ENCODE measurements around the gene VAV2. TPM values are rescaled to one million over a fixed set of nuclear protein-coding genes. Genes with fewer than 3 reads are reported as not detected.

The VAV2 gene
- total RNA-seq, 2 experiments from 2014 or later: 4.7 to 6.4 TPM

- Mint-ChIP-seq H3K4me1 (peaks cover 2% of the 10 kb centered on the region), H3K9me3 (no peaks in the 10 kb centered on the region), H3K27ac (no peak overlapping the region), H3K36me3 (peaks cover 11% of the 10 kb centered on the region), H3K27me3 (no peaks in the 10 kb centered on the region), H3K4me3 (no peak overlapping the region)
- DNase-seq (no peak), ATAC-seq (ENCODE audit: low read depth) (no peak)
- POLR2A ChIA-PET: no interaction called here
These were observed 39.7 kb upstream of the VAV2 start for GRCh38 chr9:134031783-134032182.

DNA sequence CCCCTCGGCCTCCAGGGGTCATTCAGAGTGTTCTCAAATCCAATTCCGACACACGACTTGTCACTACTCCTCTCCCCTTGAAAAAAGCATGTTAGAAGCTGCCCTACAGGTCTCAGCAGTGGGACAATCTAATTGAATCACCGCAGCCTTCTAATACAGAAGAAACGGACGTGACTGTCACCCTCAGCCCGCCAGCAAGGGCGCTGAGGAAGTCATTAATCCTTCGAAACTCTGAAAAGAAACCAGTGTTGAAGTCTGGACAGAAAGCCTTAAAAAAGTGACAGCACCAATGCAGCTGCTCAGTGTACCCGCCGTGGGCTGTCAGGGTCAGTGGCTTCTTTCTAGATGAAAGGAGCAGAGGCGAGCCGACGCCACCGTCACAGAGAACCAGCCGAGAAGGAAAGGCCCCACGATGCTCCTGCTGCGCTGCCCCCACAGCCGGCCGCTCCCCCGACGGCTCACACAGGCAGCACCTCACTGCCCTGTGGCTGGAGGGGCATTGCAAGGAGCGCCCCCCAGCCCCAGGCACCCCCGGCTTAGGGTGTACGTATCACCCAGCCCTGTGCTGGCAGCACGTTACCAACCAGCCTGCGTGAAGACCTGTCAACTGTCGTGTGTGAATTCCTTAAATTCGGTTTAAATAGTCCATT, 38.8 kb upstream of the VAV2 start:
- Mint-ChIP-seq H3K4me1 (peaks cover 2% of the 10 kb centered on the region), H3K27ac (no peak overlapping the region), H3K27me3 (no peaks in the 10 kb centered on the region), H3K4me3 (no peak overlapping the region), H3K9me3 (no peaks in the 10 kb centered on the region), H3K36me3 (peaks cover 6% of the 10 kb centered on the region)
- no peak for ATAC-seq (ENCODE audit: low read depth)
- DNase-seq: no peak
- POLR2A ChIA-PET: no interaction called here

DNA sequence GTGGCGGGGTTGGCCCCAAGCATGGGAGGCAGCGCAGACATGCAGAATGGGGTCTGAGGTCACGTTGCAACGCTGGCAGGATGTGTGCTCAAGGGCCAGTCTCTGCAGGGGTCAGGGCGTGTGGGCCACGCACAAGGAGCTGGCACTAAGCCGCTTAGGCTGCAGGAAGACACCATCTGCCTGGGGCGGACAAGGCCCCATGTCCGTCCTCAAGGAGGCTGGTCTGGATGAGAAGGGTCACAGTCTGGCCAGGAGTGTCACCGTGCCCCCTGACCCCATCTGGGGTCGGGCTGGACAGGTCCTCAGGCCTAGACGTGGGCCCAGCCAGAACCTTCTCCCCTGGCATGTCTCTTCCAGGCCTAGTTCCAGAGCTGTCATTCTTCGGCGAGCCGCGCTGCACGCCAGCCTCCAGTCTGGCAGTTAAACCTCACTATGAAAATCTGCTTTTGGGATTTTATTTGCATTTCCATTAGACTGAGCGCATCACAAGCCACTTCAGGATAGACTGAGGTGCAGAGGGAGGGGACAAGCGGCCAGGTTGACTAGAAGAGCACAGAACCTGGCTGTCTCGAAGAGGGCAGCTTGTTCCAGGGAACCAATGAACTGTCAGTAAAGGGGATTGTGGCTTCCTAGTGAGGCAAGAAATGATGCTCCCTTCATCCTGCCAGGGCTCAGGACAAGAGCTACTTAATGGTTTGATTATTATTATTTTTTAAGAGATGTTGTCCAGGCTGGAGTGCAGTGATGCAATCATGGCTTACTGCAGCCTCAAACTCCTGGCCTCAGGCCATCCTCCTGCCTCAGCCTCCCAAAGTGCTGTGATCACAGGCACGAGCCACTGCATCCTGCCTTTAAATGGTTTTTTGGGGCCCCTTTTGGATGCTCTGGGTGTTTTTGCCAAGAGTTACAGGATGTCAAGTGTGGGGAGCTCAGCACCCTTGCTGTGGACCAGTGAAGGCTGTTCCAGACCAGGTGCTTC, 37.4 kb upstream of the VAV2 start:
- POLR2A ChIA-PET: interaction anchor here (1.5 kb wide), 1 partner anchor 36 kb away, joined by 3 read pairs; no protein-coding TSS in a partner anchor
- Mint-ChIP-seq H3K4me3 (no peak overlapping the region), H3K27me3 (no peaks in the 10 kb centered on the region), H3K4me1 (peaks cover 2% of the 10 kb centered on the region), H3K9me3 (no peaks in the 10 kb centered on the region), H3K27ac (no peak overlapping the region), H3K36me3 (peaks cover 4% of the 10 kb centered on the region)
- DNase-seq: no peak
- ATAC-seq (ENCODE audit: low read depth): no peak

GRCh38 chr9:134028575-134029247, 36.6 kb upstream of the VAV2 start:
- POLR2A ChIA-PET: interaction anchor here (1.5 kb wide), 1 partner anchor 37 kb away, joined by 3 read pairs; no protein-coding TSS in a partner anchor
- H3K4me3 Mint-ChIP-seq: no peak overlapping the region
- H3K9me3 Mint-ChIP-seq: no peaks in the 10 kb centered on the region

GRCh38 chr9:134028076-134028475, 36.0 kb upstream of the VAV2 start:
- ATAC-seq (ENCODE audit: low read depth) (no peak), DNase-seq (no peak)
- no peak overlapping the region for H3K4me3 Mint-ChIP-seq
- H3K4me1 Mint-ChIP-seq: peaks cover 3% of the 10 kb centered on the region
- no peaks in the 10 kb centered on the region for H3K9me3 Mint-ChIP-seq
- peaks cover under 1% of the 10 kb centered on the region for H3K36me3 Mint-ChIP-seq
- POLR2A ChIA-PET: interaction anchor here (1.5 kb wide), 1 partner anchor 38 kb away, joined by 3 read pairs; no protein-coding TSS in a partner anchor
- no peak overlapping the region for H3K27ac Mint-ChIP-seq
- H3K27me3 Mint-ChIP-seq: peaks cover 3% of the 10 kb centered on the region

More at GRCh38 chr9:134028575-134029247, 36.6 kb upstream of the VAV2 start:
- Mint-ChIP-seq H3K27ac (no peak overlapping the region), H3K4me1 (peaks cover 5% of the 10 kb centered on the region), H3K36me3 (peaks cover 4% of the 10 kb centered on the region), H3K27me3 (peaks cover 3% of the 10 kb centered on the region)
- ATAC-seq (ENCODE audit: low read depth): no peak
- DNase-seq: no peak

- Mint-ChIP-seq H3K27ac (no peak overlapping the region), H3K4me3 (no peak overlapping the region)
- no peak for DNase-seq
These were observed 35.4 kb upstream of the VAV2 start for GRCh38 chr9:134027561-134027960.

GRCh38 chr9:134026981-134027380, 34.9 kb upstream of the VAV2 start:
- DNase-seq (no peak), ATAC-seq (ENCODE audit: low read depth) (no peak)
- peaks cover 3% of the 10 kb centered on the region for H3K4me1 Mint-ChIP-seq
- peaks cover 3% of the 10 kb centered on the region for H3K27me3 Mint-ChIP-seq
- no peak overlapping the region for H3K27ac Mint-ChIP-seq
- H3K9me3 Mint-ChIP-seq: no peaks in the 10 kb centered on the region
- POLR2A ChIA-PET: interaction anchor here (2.6 kb wide), 1 partner anchor 109 kb away, joined by 14 read pairs; the partner anchor contains the start of gene WDR5
- peak overlapping the region; percentile 0 for H3K4me3 Mint-ChIP-seq
- H3K36me3 Mint-ChIP-seq: no peaks in the 10 kb centered on the region

More at GRCh38 chr9:134027561-134027960, 35.4 kb upstream of the VAV2 start:
- Mint-ChIP-seq H3K36me3 (no peaks in the 10 kb centered on the region), H3K4me1 (peaks cover 3% of the 10 kb centered on the region), H3K27me3 (peaks cover 3% of the 10 kb centered on the region), H3K9me3 (no peaks in the 10 kb centered on the region)
- no peak for ATAC-seq (ENCODE audit: low read depth)
- POLR2A ChIA-PET: no interaction called here

- DNase-seq (no peak), ATAC-seq (ENCODE audit: low read depth) (no peak)
- H3K27ac Mint-ChIP-seq: no peak overlapping the region
- peaks cover 3% of the 10 kb centered on the region for H3K27me3 Mint-ChIP-seq
- H3K9me3 Mint-ChIP-seq: no peaks in the 10 kb centered on the region
- peaks cover 3% of the 10 kb centered on the region for H3K4me1 Mint-ChIP-seq
- no peaks in the 10 kb centered on the region for H3K36me3 Mint-ChIP-seq
- peak overlapping the region; percentile 86 for H3K4me3 Mint-ChIP-seq
- POLR2A ChIA-PET: interaction anchor here (1.2 to 2.6 kb wide), 3 partner anchors 39 to 109 kb away, joined by 6 to 19 read pairs (median 14); partner anchors contain the start of gene WDR5
These were observed 34.5 kb upstream of the VAV2 start for GRCh38 chr9:134026581-134026980.

- H3K9me3 Mint-ChIP-seq: no peaks in the 10 kb centered on the region
These were observed 33.8 kb upstream of the VAV2 start for GRCh38 chr9:134025606-134026541.

GRCh38 chr9:134024828-134025605, 32.9 kb upstream of the VAV2 start, which contains the start of gene BRD3OS:
BRD3OS (plus strand) TSS chr9:134025481; CDS start chr9:134026748, 1,267 bp downstream.
- POLR2A ChIA-PET: interaction anchor here (0.7 to 2.6 kb wide), 6 partner anchors 32 to 111 kb away, joined by 3 to 19 read pairs (median 7); partner anchors contain the start of gene WDR5
- peak; percentile 88 for ATAC-seq (ENCODE audit: low read depth)

More at GRCh38 chr9:134025606-134026541, 33.8 kb upstream of the VAV2 start:
- Mint-ChIP-seq H3K27ac (peak overlapping the region; percentile 25), H3K4me1 (peaks cover 3% of the 10 kb centered on the region), H3K4me3 (peak overlapping the region; percentile 86), H3K36me3 (no peaks in the 10 kb centered on the region), H3K27me3 (peaks cover 3% of the 10 kb centered on the region)
- DNase-seq (peak; percentile 74), ATAC-seq (ENCODE audit: low read depth) (peak; percentile 58)
- POLR2A ChIA-PET: interaction anchor here (0.9 to 2.6 kb wide), 6 partner anchors 32 to 110 kb away, joined by 3 to 19 read pairs (median 8); partner anchors contain the start of gene WDR5

GRCh38 chr9:134024214-134024792, 32.2 kb upstream of the VAV2 start:
- POLR2A ChIA-PET: interaction anchor here (1.9 to 2.6 kb wide), 3 partner anchors 31 to 111 kb away, joined by 10 to 19 read pairs (median 14); partner anchors contain the start of gene WDR5
- DNase-seq (no peak), ATAC-seq (ENCODE audit: low read depth) (no peak)
- H3K27ac Mint-ChIP-seq: peak overlapping the region; percentile 25
- H3K4me1 Mint-ChIP-seq: peaks cover 3% of the 10 kb centered on the region
- H3K27me3 Mint-ChIP-seq: peaks cover 5% of the 10 kb centered on the region
- H3K36me3 Mint-ChIP-seq: no peaks in the 10 kb centered on the region
- no peaks in the 10 kb centered on the region for H3K9me3 Mint-ChIP-seq
- H3K4me3 Mint-ChIP-seq: peak overlapping the region; percentile 86

More at GRCh38 chr9:134024828-134025605, 32.9 kb upstream of the VAV2 start, which contains the start of gene BRD3OS:
- Mint-ChIP-seq H3K9me3 (no peaks in the 10 kb centered on the region), H3K4me1 (peaks cover 3% of the 10 kb centered on the region), H3K4me3 (peak within 1 kb of the TSS; percentile 86), H3K27me3 (peaks cover 5% of the 10 kb centered on the region), H3K36me3 (no peaks in the 10 kb centered on the region), H3K27ac (peak within 1 kb of the TSS; percentile 48)
- peak; percentile 90 for DNase-seq

Data from activated naive CD8-positive, alpha-beta T cell treated with anti-CD3 and anti-CD28 coated beads, Interleukin-2, amount 10 ng/mL, durations not matched to agents 7 days and 5 days (primary cell).